NCI-H2196 (cell line): ENCODE measurements around the gene SAMD1.

Experiments
- DNase-seq: peaks from one replicate; lab custom pipeline; 2025; ENCODE audit not compliant: unreplicated experiment; lab: John Stamatoyannopoulos, UW

SAMD1 gene

DNA sequence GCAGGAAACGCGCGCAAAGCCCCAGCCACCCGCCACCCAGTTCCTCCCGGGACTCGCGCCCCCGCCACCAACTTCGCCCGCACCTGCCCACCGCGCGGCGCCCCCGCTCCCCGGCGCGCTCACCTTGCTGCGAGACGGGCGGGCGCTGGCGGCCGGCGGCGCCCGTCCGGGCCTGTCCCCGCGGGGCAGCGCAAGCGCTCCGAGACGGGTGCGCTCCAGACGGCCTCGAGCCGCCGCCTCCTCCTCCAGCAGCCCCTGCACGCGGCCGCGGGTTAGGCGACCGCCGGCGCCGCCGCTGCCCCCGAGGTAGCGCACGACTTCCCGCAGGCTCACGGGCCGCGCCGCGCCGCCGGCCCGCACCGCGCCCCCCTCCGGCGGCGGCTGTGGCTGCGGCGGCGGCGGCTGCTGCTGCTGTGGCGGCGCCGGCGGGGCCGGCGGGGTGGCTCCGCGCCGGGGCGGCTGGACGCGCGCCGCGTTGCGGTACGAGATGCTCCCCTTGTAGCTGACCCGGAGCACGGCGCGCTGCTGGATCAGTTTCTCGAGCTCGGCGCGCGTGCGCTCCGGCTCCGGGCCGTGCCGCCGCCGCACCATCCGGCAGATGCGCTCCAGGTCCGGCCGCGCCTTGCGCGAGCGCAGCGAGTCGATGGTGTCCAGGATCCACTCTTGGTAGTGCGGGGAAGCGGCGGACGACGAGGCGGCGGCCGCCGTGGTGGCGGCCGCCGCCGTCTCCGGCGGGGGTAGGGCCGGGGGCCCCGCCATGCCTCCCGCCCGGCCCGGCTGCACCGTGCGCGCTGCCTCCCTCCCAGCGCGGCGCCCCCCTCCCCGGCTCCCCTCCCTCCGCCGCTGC lies 666 bp downstream of the SAMD1 start:
- DNase-seq, result peak; percentile 48

DNA sequence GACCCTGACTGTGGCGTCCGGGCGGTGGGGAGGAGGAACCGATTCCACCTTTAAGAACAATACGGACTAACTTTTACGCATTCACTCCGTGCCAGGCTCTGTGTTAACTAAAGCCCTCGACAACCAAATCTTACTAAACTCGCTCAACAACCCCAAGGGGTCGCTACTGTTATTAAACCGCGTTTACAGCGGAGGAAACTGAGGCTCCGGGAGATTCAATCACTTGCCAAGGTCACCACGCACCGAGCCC lies 1.2 kb downstream of the SAMD1 start:
- no peak for DNase-seq

- DNase-seq, result no peak
These were observed 1.7 kb downstream of the SAMD1 start for GRCh38 chr19:14088634-14089411.

DNA sequence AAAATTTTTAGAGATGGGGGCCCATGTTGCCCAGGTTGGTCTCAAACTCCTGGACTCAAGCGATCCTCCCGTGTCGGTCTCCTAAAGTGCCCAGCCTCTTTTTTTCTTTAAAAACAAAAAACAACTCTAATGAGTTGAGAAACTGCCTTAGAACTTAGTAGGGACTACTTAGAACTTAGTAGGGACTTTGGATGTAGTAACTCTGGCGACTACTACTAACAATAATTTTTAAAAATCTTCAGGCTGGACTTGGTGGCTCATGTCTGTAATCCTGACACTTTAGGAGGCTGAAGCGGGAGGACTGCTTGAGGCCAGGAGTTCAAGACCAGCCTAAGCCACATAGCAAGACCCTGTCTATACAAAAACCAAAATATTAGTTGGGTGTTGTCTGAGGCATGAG lies 4.5 kb downstream of the SAMD1 start:
- DNase-seq, result no peak

DNA sequence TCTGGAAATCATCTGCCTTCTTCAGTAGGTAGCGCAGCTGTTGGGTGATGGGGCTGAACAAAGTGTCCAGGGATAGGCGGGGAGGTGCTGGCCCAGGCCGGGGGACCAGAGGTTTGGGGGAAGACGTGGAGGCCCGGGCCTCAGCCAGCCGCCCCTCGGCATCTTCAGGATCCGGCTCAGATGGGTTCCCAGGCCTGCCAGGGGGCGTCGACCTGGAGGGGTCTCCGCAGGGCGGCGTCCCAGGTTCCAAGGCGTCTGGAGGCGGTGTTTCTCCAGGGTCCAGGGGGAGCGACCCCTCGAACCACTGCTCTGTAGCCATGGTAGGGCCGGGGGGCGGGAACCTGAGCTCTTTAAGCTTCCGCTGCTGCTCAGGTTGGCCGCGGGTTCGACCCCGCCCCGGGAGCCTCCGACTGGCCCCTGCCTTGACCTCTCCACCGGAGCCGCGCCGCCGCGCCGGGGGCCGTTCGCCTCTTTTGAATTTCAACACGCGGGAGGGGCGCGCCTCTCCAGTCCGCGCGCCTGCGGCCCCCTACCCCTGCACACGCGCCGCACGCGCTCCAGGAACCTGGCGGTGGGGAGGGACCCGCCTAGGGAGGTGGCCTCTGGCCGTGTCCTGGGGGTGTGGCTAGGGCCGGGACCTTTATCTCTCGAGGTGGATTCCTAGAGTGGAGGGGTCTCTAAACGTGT lies 5.1 kb downstream of the SAMD1 start, which contains the start of gene C19orf67:
Gene C19orf67, minus strand, starts transcription at position 475 of the 687 bp plus-strand sequence. Its CDS starts 156 bp downstream, at position 319.
- DNase-seq, result no peak

- DNase-seq, result no peak
These were observed 7.9 kb downstream of the SAMD1 start for GRCh38 chr19:14082675-14082960.

GRCh38 chr19:14081797-14082674 lies 8.5 kb downstream of the SAMD1 start:
- DNase-seq, result no peak

DNA sequence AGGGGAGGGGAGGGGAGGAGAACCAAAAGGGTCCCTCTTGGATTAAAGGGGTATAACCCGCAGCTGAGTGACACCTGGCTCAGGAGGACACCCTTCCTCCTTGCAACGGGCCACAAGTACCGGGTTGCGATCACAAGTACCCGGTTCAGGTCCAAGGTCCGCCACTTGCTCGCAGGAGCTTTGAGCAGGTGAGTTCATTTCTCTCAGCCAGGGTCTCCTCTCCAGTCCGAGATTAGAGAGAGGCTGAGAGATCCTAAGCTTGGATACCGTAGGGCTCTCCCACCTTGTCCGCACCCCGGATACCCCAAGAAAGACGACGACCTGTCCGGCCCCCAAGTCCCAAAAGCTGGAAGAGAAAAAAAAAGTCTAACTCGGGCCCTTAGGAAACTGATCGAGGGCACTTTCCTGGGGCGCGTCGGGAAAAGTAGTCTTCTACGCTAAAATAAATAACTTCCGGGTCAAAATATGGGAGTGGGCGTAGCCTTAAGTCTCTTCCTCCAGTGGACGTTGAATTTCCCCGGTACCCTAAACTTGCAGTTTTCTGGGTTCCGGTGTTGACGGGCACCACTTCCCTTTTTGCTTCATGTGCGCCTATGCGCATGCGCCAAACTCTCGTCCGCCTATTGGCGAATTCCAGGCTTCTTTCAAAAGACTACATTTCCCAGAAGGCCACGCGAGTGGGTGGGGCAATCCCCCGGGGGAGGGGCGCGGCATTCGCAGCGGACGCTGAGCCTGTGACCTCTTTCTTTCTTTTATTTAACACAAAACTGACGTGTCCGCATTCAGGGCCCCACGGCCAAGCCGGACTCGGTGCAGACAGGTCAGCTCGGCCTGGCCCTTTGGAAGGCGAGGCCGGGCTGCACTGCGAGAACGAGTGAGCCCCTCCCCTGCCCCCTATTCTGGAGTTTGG lies 9.4 kb downstream of the SAMD1 start:
- peak; percentile 99 for DNase-seq

DNA sequence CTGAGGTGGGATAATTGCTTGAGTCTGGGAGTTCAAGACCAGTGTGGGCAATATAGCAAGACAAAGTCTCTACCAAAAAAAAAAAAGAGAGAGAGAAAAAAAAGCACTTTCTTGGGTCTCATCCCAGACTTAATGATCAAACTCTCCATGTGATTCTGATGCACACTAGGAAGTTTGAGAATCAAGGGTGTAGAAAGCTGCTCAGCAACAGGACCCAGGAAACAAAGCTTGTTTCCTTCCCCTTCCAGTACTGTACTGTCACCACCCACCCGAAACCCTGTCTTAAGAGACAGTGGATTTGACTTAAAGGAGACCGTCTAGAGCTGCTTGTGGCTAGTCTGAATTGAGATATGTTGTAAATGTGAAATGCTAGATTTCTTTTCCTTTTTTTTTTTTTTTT lies 12.1 kb downstream of the SAMD1 start:
- no peak for DNase-seq

- no peak for DNase-seq
These were observed 16.4 kb downstream of the SAMD1 start for GRCh38 chr19:14073925-14074838.

GRCh38 chr19:14073261-14073924 lies 17.2 kb downstream of the SAMD1 start:
- DNase-seq, result peak; percentile 84

- DNase-seq, result peak; percentile 93
These were observed 17.9 kb downstream of the SAMD1 start, which contains the start of gene MISP3 for GRCh38 chr19:14072535-14073260. Gene MISP3, plus strand, starts transcription at chr19:14072786. Its CDS starts 524 bp downstream, at chr19:14073310.

GRCh38 chr19:14070268-14071050 lies 20.1 kb downstream of the SAMD1 start:
- DNase-seq, result no peak

GRCh38 chr19:14066134-14066533 lies 24.4 kb downstream of the SAMD1 start:
- DNase-seq, result no peak

DNA sequence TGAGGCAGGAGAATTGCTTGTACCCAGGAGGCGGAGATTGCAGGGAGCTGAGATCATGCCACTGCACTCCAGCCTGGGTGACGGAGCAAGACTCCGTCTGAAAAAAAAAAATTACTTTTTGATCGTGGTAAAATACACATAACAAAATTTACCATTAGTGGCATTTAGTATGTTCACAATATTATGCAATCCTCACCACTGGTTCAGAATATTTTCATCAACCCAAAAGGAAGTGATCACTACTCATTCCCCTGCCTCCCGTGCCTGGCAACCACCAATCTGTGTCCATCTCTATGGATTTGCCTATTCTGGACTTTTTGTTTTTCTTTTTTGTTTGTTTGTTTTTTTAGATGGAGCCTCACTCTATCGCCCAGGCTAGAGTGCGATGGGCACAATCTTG lies 27.4 kb downstream of the SAMD1 start:
- DNase-seq, result no peak

- DNase-seq, result no peak
These were observed 28.0 kb downstream of the SAMD1 start for GRCh38 chr19:14062558-14062855.
